IMR-90 (cell line): ENCODE measurements around the gene ZNF771. TPM values are rescaled to one million over a fixed set of nuclear protein-coding genes. Genes with fewer than 3 reads are reported as not detected.

Source experiments
- ATAC-seq: fragments of 200-7000 bp; cut with Tn5 transposase; 2 replicates; pipeline ENCODE4 v1.9.1; 2020; ENCODE audit warnings: low read depth, mild to moderate bottlenecking, moderate library complexity
- BruUV-seq: library from RNA; stranded (reverse); fragments of 400-500 nt; replicated peaks from 2 replicates; lab custom pipeline; 2021; lab: Mats Ljungman, UMichigan
- CTCF ChIA-PET: fragments of 300-600 bp; formaldehyde crosslinking; extraction: SDS; loops from one replicate; lab custom pipeline; 2021; ENCODE audit warnings: antibody characterized with exemption; lab: Yijun Ruan, JAX
- POLR2A ChIA-PET: fragments of 300-600 bp; sonication (Branson Sonifier 250); formaldehyde crosslinking; loops from one replicate; lab custom pipeline; 2022; ENCODE audit warnings: antibody characterized with exemption; ENCODE audit not compliant: unreplicated experiment; lab: Charles Lee
- DNase-seq: peaks from one replicate; pipeline ENCODE4 v3.0.0; 2013
- H2AFZ ChIP-seq: replicated peaks from 2 replicates; pipeline ENCODE3; 2013; ENCODE audit warnings: low read length, mild to moderate bottlenecking; ENCODE audit not compliant: poor library complexity
- H2AK5ac ChIP-seq: 2 replicates; pipeline ENCODE4 v1.6.1; 2013; ENCODE audit warnings: low read depth, low read length, inconsistent platforms
- H2AK9ac ChIP-seq: replicated peaks from 2 replicates; pipeline ENCODE3; 2013; ENCODE audit warnings: mild to moderate bottlenecking, low read depth, low read length, moderate library complexity; ENCODE audit not compliant: poor library complexity
- H2BK120ac ChIP-seq: 2 replicates; pipeline ENCODE4 v1.6.1; 2013; ENCODE audit warnings: low read depth, low read length, inconsistent platforms
- H2BK15ac ChIP-seq: 3 replicates; pipeline ENCODE4 v1.6.1; 2013; ENCODE audit warnings: low read depth, low read length, inconsistent platforms
- H2BK20ac ChIP-seq: 2 replicates; pipeline ENCODE4 v1.6.1; 2013; ENCODE audit warnings: low read depth, mild to moderate bottlenecking, inconsistent platforms, low read length, moderate library complexity
- H2BK5ac ChIP-seq: 2 replicates; pipeline ENCODE4 v1.6.1; 2013; ENCODE audit warnings: mild to moderate bottlenecking, low read depth, low read length, inconsistent platforms; ENCODE audit not compliant: poor library complexity, severe bottlenecking
- H3K14ac ChIP-seq: replicated peaks from 2 replicates; pipeline ENCODE4 v1.6.1; 2013; ENCODE audit warnings: low read depth, low read length, inconsistent platforms
- H3K18ac ChIP-seq: 2 replicates; pipeline ENCODE4 v1.6.1; 2013; ENCODE audit warnings: low read depth, low read length, control low read depth
- H3K23ac ChIP-seq: 2 replicates; pipeline ENCODE4 v1.6.1; 2013; ENCODE audit warnings: low read depth, low read length, inconsistent platforms
- H3K27ac ChIP-seq: 2 replicates; pipeline ENCODE4 v1.5.1; 2013; ENCODE audit warnings: mild to moderate bottlenecking, control low read depth, low read length; ENCODE audit not compliant: insufficient read depth
- H3K27me3 ChIP-seq: 2 replicates; pipeline ENCODE4 v1.6.1; 2013; ENCODE audit warnings: low read length; ENCODE audit not compliant: control insufficient read depth, insufficient read depth
- H3K36me3 ChIP-seq: 2 replicates; pipeline ENCODE4 v1.6.1; 2013; ENCODE audit warnings: low read length, mixed read lengths; ENCODE audit not compliant: control insufficient read depth, insufficient read depth
- H3K4ac ChIP-seq: 2 replicates; pipeline ENCODE4 v1.6.1; 2013; ENCODE audit warnings: low read depth, low read length, inconsistent platforms
- H3K4me1 ChIP-seq: 2 replicates; pipeline ENCODE4 v1.6.1; 2013; ENCODE audit warnings: low read length, mixed read lengths; ENCODE audit not compliant: control insufficient read depth, insufficient read depth
- H3K4me2 ChIP-seq: 2 replicates; pipeline ENCODE4 v1.6.1; 2013; ENCODE audit warnings: low read depth, mild to moderate bottlenecking, control low read depth, low read length, moderate library complexity
- H3K4me3 ChIP-seq: 2 replicates; pipeline ENCODE4 v1.5.1; 2013; ENCODE audit warnings: low read depth, mild to moderate bottlenecking, control low read depth, low read length, moderate library complexity; ENCODE audit not compliant: insufficient read depth
- H3K56ac ChIP-seq: 2 replicates; pipeline ENCODE4 v1.6.1; 2013; ENCODE audit warnings: low read length, inconsistent platforms; ENCODE audit not compliant: insufficient read depth; ENCODE audit errors: extremely low read depth
- H3K79me1 ChIP-seq, 2 experiments: 2 replicates each; pipeline ENCODE4 v1.6.1; 2013; ENCODE audit warnings: low read length in 2 of 2, inconsistent platforms in 1 of 2, low read depth in 1 of 2
- H3K9ac ChIP-seq: 2 replicates; pipeline ENCODE4 v1.6.1; 2013; ENCODE audit warnings: low read depth, low read length, control low read depth
- H3K9me1 ChIP-seq: 2 replicates; pipeline ENCODE4 v1.6.1; 2013; ENCODE audit warnings: low read length, inconsistent platforms; ENCODE audit not compliant: insufficient read depth
- H3K9me3 ChIP-seq: 2 replicates; pipeline ENCODE4 v1.6.1; 2013; ENCODE audit warnings: low read length; ENCODE audit not compliant: control insufficient read depth, insufficient read depth
- H4K20me1 ChIP-seq: 2 replicates; pipeline ENCODE4 v1.6.1; 2013; ENCODE audit warnings: low read length, inconsistent platforms; ENCODE audit not compliant: insufficient read depth
- H4K5ac ChIP-seq: 2 replicates; pipeline ENCODE4 v1.6.1; 2013; ENCODE audit warnings: mild to moderate bottlenecking, low read depth, low read length, control low read depth
- H4K8ac ChIP-seq, 2 experiments: 2 replicates each; pipeline ENCODE4 v1.6.1; 2013; ENCODE audit warnings: low read depth in 2 of 2, low read length in 2 of 2, control low read depth in 1 of 2, inconsistent platforms in 1 of 2
- H4K91ac ChIP-seq: 2 replicates; pipeline ENCODE4 v1.6.1; 2013; ENCODE audit warnings: low read depth, low read length, inconsistent platforms; ENCODE audit not compliant: insufficient read depth
- CHD1 ChIP-seq: IDR thresholded peaks from 2 replicates; pipeline ENCODE4 v1.6.1; 2012; ENCODE audit warnings: low read depth, low read length, improper control_type of control experiment
- CTCF ChIP-seq: conservative IDR thresholded peaks from 2 replicates; pipeline ENCODE4 v1.5.1; 2012; ENCODE audit warnings: mild to moderate bottlenecking, low read depth, low read length, improper control_type of control experiment
- ELK1 ChIP-seq: fragments of 150-350 bp; IDR thresholded peaks from 2 replicates; pipeline ENCODE4 v1.6.1; 2016; ENCODE audit warnings: low read depth, mild to moderate bottlenecking, low read length, moderate library complexity, borderline replicate concordance
- MXI1 ChIP-seq: IDR thresholded peaks from 2 replicates; pipeline ENCODE4 v1.6.1; 2012; ENCODE audit warnings: low read depth, mild to moderate bottlenecking, low read length, moderate library complexity, borderline replicate concordance
- RFX5 ChIP-seq: IDR thresholded peaks from 2 replicates; pipeline ENCODE4 v1.8.0; 2012; ENCODE audit warnings: low read depth, mild to moderate bottlenecking, low read length, moderate library complexity
- SMC3 ChIP-seq: fragments of 150-350 bp; IDR thresholded peaks from 2 replicates; pipeline ENCODE4 v1.6.1; 2016; ENCODE audit warnings: low read depth, mild to moderate bottlenecking, antibody characterized with exemption, low read length, moderate library complexity
- USF2 ChIP-seq: fragments of 150-350 bp; IDR thresholded peaks from 2 replicates; pipeline ENCODE4 v1.6.1; 2017; ENCODE audit warnings: mild to moderate bottlenecking, antibody characterized with exemption, low read length, low read depth
- whole genome bisulfite sequencing, 2 experiments: methylation state at CpG; one replicate each; pipeline versions ENCODE4 v1.1.5 to v1.1.7; 2013; ENCODE audit warnings: missing lambda C conversion rate in 2 of 2; ENCODE audit not compliant: insufficient read length in 1 of 2; ENCODE audit errors: extremely low coverage in 2 of 2; 5-methylcytosine and 5-hydroxymethylcytosine counted together
- dilution Hi-C: fragments of 300-500 bp; cut with HindIII; formaldehyde crosslinking; loops from one replicate; pipeline ENCODE4 v1.14.3; 2018; ENCODE audit warnings: low sequenced_read_pairs; ENCODE audit not compliant: unreplicated experiment
- in situ Hi-C: fragments of 300-500 bp; cut with MboI; formaldehyde crosslinking; loops from 3 replicates; pipeline ENCODE4 v1.14.3; 2019; ENCODE audit warnings: low sequenced_read_pairs, inconsistent platforms, mixed read lengths
- intact Hi-C: fragments of 100-400 bp; cut with micrococcal nuclease; formaldehyde crosslinking; loops from 2 replicates; pipeline ENCODE4 v1.10.0; 2022
- polyA plus RNA-seq, 3 experiments: library from polyadenylated mRNA; depleted of rRNA; stranded (reverse); fragments of >200 nt; gene quantifications; 2 replicates each; pipeline ENCODE4 v1.2.3, GENCODE V29; 2012; ENCODE audit warnings: low replicate concordance in 1 of 3
- total RNA-seq: library from RNA; depleted of rRNA; stranded (reverse); fragments of >200 nt; gene quantifications from 2 replicates; pipeline ENCODE4 v1.2.3, GENCODE V29; 2012

ZNF771 gene
- total and polyA plus RNA-seq, 2 of the 4 experiments (the other 2 are of a cell fraction), result 5.2 to 10.9 TPM

- peak overlapping the region; percentile 81 for H2BK5ac ChIP-seq
- H3K9ac ChIP-seq, result peak overlapping the region; percentile 80
- POLR2A ChIA-PET, result interaction anchor here (0.6 kb wide), 2 partner anchors 42 to 468 kb away, joined by 4 to 6 read pairs; no protein-coding TSS in a partner anchor
Measured at GRCh38 chr16:30444231-30445148, 37.1 kb downstream of the ZNF771 start.

More at GRCh38 chr16:30444231-30445148, 37.1 kb downstream of the ZNF771 start:
- intact Hi-C loops, result no loop called here
- DNase-seq (no peak), ATAC-seq (no peak)
- Histone ChIP-seq H3K18ac (peak overlapping the region; percentile 92), H3K27me3 (no peaks in the 10 kb centered on the region), H3K4me3 (peak overlapping the region; percentile 65), H4K8ac (peak overlapping the region; percentile 80 to 99), H3K36me3 (peaks cover 9% of the 10 kb centered on the region), H2AFZ (peak overlapping the region; percentile 87), H3K27ac (peak overlapping the region; percentile 61), H2BK120ac (peak overlapping the region; percentile 28; the same call in 1 of the 2 replicates), H4K91ac (peak overlapping the region; percentile 85), H3K9me3 (0 out of 2 replicates have a peak, but pooled peaks cover 5% of the 10 kb centered on the region), H3K4me1 (peaks cover 5% of the 10 kb centered on the region), H2BK20ac (no peak overlapping the region), H4K20me1 (0 out of 2 replicates have a peak, but pooled peaks cover 4% of the 10 kb centered on the region), H2BK15ac (no peak overlapping the region), H3K79me1 (peaks cover 13 to 22% of the 10 kb centered on the region in 2 experiments), H3K4me2 (peak overlapping the region; percentile 100), H2AK5ac (peak overlapping the region; percentile 98), H3K56ac (peak overlapping the region; percentile 26; the same call in 1 of the 2 replicates), H2AK9ac (peak overlapping the region; percentile 87), H3K9me1 (peaks cover 7% of the 10 kb centered on the region), H3K4ac (peak overlapping the region; percentile 88), H4K5ac (peak overlapping the region; percentile 97), H3K14ac (peak overlapping the region; percentile 93), H3K23ac (peak overlapping the region; percentile 95)
- 95% methylated on average over 27 of the region's 29 CpGs; no CpG with 5 or more reads in 1 of the 2 experiments for WGBS, 2 experiments
- CTCF ChIA-PET, result interaction anchor here (0.6 to 0.9 kb wide), 2 partner anchors 47 to 58 kb away, joined by 3 read pairs; no protein-coding TSS in a partner anchor
- TF ChIP-seq USF2 (no peak), SMC3 (no peak), ELK1 (no peak), CHD1 (no peak), CTCF (no peak), MXI1 (no peak), RFX5 (no peak)
- no TSS peak for BruUV-seq
- in situ Hi-C loops, result loop anchor here (5.0 kb wide), 2 partner anchors 153 to 188 kb away; no protein-coding TSS in a partner anchor
- dilution Hi-C loops, result no loop called here
